ENCODE measurements around the gene LDLRAD4.

- no peak for TF ChIP-seq CTCF (IDR thresholded peaks at IDR 0.05)
- TF ChIP-seq POLR2A (IDR thresholded peaks at IDR 0.05) = no peak
Observed at GRCh38 chr18:13681701-13682100, 463.1 kb downstream of the LDLRAD4 start.

All from lower leg skin (tissue), 3 donors.